Measurements from ENCODE around the gene FOXJ3. TPM values are rescaled to one million over a fixed set of nuclear protein-coding genes. Genes with fewer than 3 reads are reported as not detected.
A peak's percentile ranks its signal among the peaks of the same experiment; 100 is the strongest.

FOXJ3 gene
- polyA plus RNA-seq, 1 donor from 2014 or later, result 22.1 TPM

- H3K27ac Mint-ChIP-seq, result no peak overlapping the region
- peak overlapping the region in 1 of 4 donors; percentile 24 for H3K4me3 Mint-ChIP-seq
- no peaks in the 10 kb centered on the region for H3K36me3 Mint-ChIP-seq
- no peaks in the 10 kb centered on the region for H3K27me3 Mint-ChIP-seq
- no peaks in the 10 kb centered on the region for H3K4me1 Mint-ChIP-seq
- H3K9me3 Mint-ChIP-seq, result no peaks in the 10 kb centered on the region
Measured at GRCh38 chr1:42171679-42172266, 163.3 kb downstream of the FOXJ3 start.

GRCh38 chr1:42170779-42171621 lies 164.0 kb downstream of the FOXJ3 start:
- Mint-ChIP-seq H3K27me3 (no peaks in the 10 kb centered on the region), H3K27ac (no peak overlapping the region), H3K4me1 (no peaks in the 10 kb centered on the region)

GRCh38 chr1:42168763-42169162 lies 166.3 kb downstream of the FOXJ3 start:
- no peaks in the 10 kb centered on the region for H3K4me1 Mint-ChIP-seq
- H3K27me3 Mint-ChIP-seq, result no peaks in the 10 kb centered on the region
- H3K36me3 Mint-ChIP-seq, result no peaks in the 10 kb centered on the region
- H3K4me3 Mint-ChIP-seq, result no peak overlapping the region
- no peak overlapping the region for H3K27ac Mint-ChIP-seq
- no peaks in the 10 kb centered on the region for H3K9me3 Mint-ChIP-seq

More at GRCh38 chr1:42170779-42171621, 164.0 kb downstream of the FOXJ3 start:
- Mint-ChIP-seq H3K36me3 (no peaks in the 10 kb centered on the region), H3K9me3 (no peaks in the 10 kb centered on the region), H3K4me3 (no peak overlapping the region)

- Mint-ChIP-seq H3K4me1 (no peaks in the 10 kb centered on the region), H3K27me3 (peaks cover 2% of the 10 kb centered on the region), H3K9me3 (no peaks in the 10 kb centered on the region), H3K4me3 (no peak overlapping the region), H3K36me3 (no peaks in the 10 kb centered on the region), H3K27ac (no peak overlapping the region)
Measured at GRCh38 chr1:42168391-42168670, 166.7 kb downstream of the FOXJ3 start.

GRCh38 chr1:42167611-42168390 lies 167.2 kb downstream of the FOXJ3 start:
- Mint-ChIP-seq H3K27ac (peak overlapping the region in 1 of 3 donors; percentile 51), H3K36me3 (no peaks in the 10 kb centered on the region), H3K4me1 (no peaks in the 10 kb centered on the region)

GRCh38 chr1:42165511-42166210 lies 169.4 kb downstream of the FOXJ3 start:
- Mint-ChIP-seq H3K36me3 (no peaks in the 10 kb centered on the region), H3K9me3 (peaks cover 2 to 8% (median 2%) of the 10 kb centered on the region in 3 donors), H3K27ac (no peak overlapping the region), H3K4me1 (no peaks in the 10 kb centered on the region), H3K27me3 (peaks cover 11% of the 10 kb centered on the region), H3K4me3 (no peak overlapping the region)

More at GRCh38 chr1:42167611-42168390, 167.2 kb downstream of the FOXJ3 start:
- Mint-ChIP-seq H3K9me3 (no peaks in the 10 kb centered on the region), H3K4me3 (no peak overlapping the region), H3K27me3 (peaks cover 2% of the 10 kb centered on the region)

- H3K4me3 Mint-ChIP-seq, result no peak within 1 kb of the TSS
- no peaks in the 10 kb centered on the region for H3K4me1 Mint-ChIP-seq
- H3K9me3 Mint-ChIP-seq, result peaks cover 2 to 10% (median 2%) of the 10 kb centered on the region in 3 donors
- peaks cover 12% of the 10 kb centered on the region for H3K27me3 Mint-ChIP-seq
- H3K36me3 Mint-ChIP-seq, result no peaks in the 10 kb centered on the region
- no peak within 1 kb of the TSS for H3K27ac Mint-ChIP-seq
Measured at GRCh38 chr1:42164551-42165420, 170.2 kb downstream of the FOXJ3 start, which contains the start of gene GUCA2A. Gene GUCA2A (minus strand): TSS chr1:42164745. CDS start chr1:42164712, 33 bp downstream.

GRCh38 chr1:42163536-42164503 lies 171.2 kb downstream of the FOXJ3 start:
- no peaks in the 10 kb centered on the region for H3K36me3 Mint-ChIP-seq

GRCh38 chr1:42163114-42163513 lies 171.9 kb downstream of the FOXJ3 start:
- Mint-ChIP-seq H3K4me3 (no peak overlapping the region), H3K4me1 (no peaks in the 10 kb centered on the region), H3K9me3 (peaks cover 2 to 10% (median 2%) of the 10 kb centered on the region in 3 donors), H3K27me3 (peaks cover 12% of the 10 kb centered on the region), H3K36me3 (no peaks in the 10 kb centered on the region), H3K27ac (no peak overlapping the region)

More at GRCh38 chr1:42163536-42164503, 171.2 kb downstream of the FOXJ3 start:
- Mint-ChIP-seq H3K4me1 (no peaks in the 10 kb centered on the region), H3K4me3 (no peak overlapping the region), H3K27ac (no peak overlapping the region), H3K9me3 (peaks cover 2 to 10% (median 2%) of the 10 kb centered on the region in 3 donors), H3K27me3 (peaks cover 12% of the 10 kb centered on the region)

- Mint-ChIP-seq H3K36me3 (no peaks in the 10 kb centered on the region), H3K4me1 (peaks cover 0 to 1% (median 0%) of the 10 kb centered on the region in 3 donors), H3K27ac (no peak overlapping the region), H3K9me3 (peaks cover 2 to 10% (median 2%) of the 10 kb centered on the region in 3 donors), H3K27me3 (peaks cover 12% of the 10 kb centered on the region), H3K4me3 (no peak overlapping the region)
Measured at GRCh38 chr1:42162181-42162580, 172.9 kb downstream of the FOXJ3 start.

GRCh38 chr1:42158189-42158588 lies 176.8 kb downstream of the FOXJ3 start:
- Mint-ChIP-seq H3K27ac (no peak overlapping the region), H3K36me3 (no peaks in the 10 kb centered on the region), H3K9me3 (peaks cover 2 to 10% (median 2%) of the 10 kb centered on the region in 3 donors), H3K27me3 (peaks cover 13% of the 10 kb centered on the region), H3K4me3 (no peak overlapping the region), H3K4me1 (peaks cover 0 to 1% (median 0%) of the 10 kb centered on the region in 3 donors)

GRCh38 chr1:42157667-42158066 lies 177.4 kb downstream of the FOXJ3 start:
- H3K27ac Mint-ChIP-seq, result no peak overlapping the region
- no peak overlapping the region for H3K4me3 Mint-ChIP-seq
- peaks cover 13% of the 10 kb centered on the region for H3K27me3 Mint-ChIP-seq
- peaks cover 2 to 10% (median 2%) of the 10 kb centered on the region in 3 donors for H3K9me3 Mint-ChIP-seq
- peaks cover 0 to 1% (median 0%) of the 10 kb centered on the region in 3 donors for H3K4me1 Mint-ChIP-seq
- no peaks in the 10 kb centered on the region for H3K36me3 Mint-ChIP-seq

- Mint-ChIP-seq H3K27me3 (peaks cover 3% of the 10 kb centered on the region), H3K36me3 (no peaks in the 10 kb centered on the region), H3K27ac (no peak overlapping the region), H3K9me3 (no peaks in the 10 kb centered on the region), H3K4me3 (no peak overlapping the region), H3K4me1 (peaks cover 0 to 1% (median 0%) of the 10 kb centered on the region in 3 donors)
Measured at GRCh38 chr1:42155362-42155761, 179.7 kb downstream of the FOXJ3 start.
